Right cardiac atrium (tissue), 5 donors: ENCODE data around the gene TMSB10. TPM values are rescaled to one million over a fixed set of nuclear protein-coding genes. Genes with fewer than 3 reads are reported as not detected.
"Not testable (repeated sequence)": the region's sequence is repeated elsewhere in the genome, so short reads cannot be mapped to it uniquely, and the experiment has no call there.

ENCODE experiments used
- ATAC-seq, 2 donors: fragments of 200-7000 bp; cut with Tn5 transposase; one replicate each; pipeline versions ENCODE4 v1.8.0 to v1.9.1; 2020; ENCODE audit warnings: moderate library complexity in 2 of 2, mild to moderate bottlenecking in 1 of 2
- DNase-seq, 3 donors: peaks; one replicate each; pipeline ENCODE4 v3.0.0-alpha.2; 2020
- H3K27ac ChIP-seq: one replicate; pipeline ENCODE4 v1.5.1; 2013; ENCODE audit warnings: mild to moderate bottlenecking, low read length, control low read depth, moderate library complexity
- H3K27me3 ChIP-seq: one replicate; pipeline ENCODE4 v1.6.1; 2013; ENCODE audit not compliant: control insufficient read depth, insufficient read depth
- H3K4me1 ChIP-seq: one replicate; pipeline ENCODE4 v1.6.1; 2013; ENCODE audit warnings: low read length; ENCODE audit not compliant: control insufficient read depth, insufficient read depth
- H3K4me3 ChIP-seq: one replicate; pipeline ENCODE4 v1.5.1; 2013; ENCODE audit warnings: low read length, control low read depth
- H3K9me3 ChIP-seq: one replicate; pipeline ENCODE4 v1.6.1; 2013; ENCODE audit warnings: low read length; ENCODE audit not compliant: control insufficient read depth
- whole genome bisulfite sequencing: extraction: QIAGEN DNeasy Blood & Tissue Kit; methylation state at CpG from one replicate; pipeline ENCODE4 v1.1.7; 2013; 5-methylcytosine and 5-hydroxymethylcytosine counted together
- intact Hi-C, 4 donors: fragments of 100-400 bp; cut with DNase I; formaldehyde crosslinking; loops; one replicate each; pipeline versions ENCODE4 v1.11.0 to v1.14.0; 2022 to 2023
- polyA plus RNA-seq: library from polyadenylated mRNA; stranded (reverse); fragments of 200-250 nt; gene quantifications from one replicate; pipeline ENCODE4 v1.2.3, GENCODE V29; 2013
- total RNA-seq, 4 donors: library from RNA; stranded (reverse); fragmentation: NEBNext Ultra II Directional; extraction: Animal tissue kit (Norgen Biotek cat#: 25700); gene quantifications; one replicate each; pipeline ENCODE4 v1.2.1, GENCODE V29; 2021
- donor health status: healthy with polysubstance abuse.
- donor health status: DM: no; HTN: yes; CAD: no.
- donor health status: DM: no; HTN: no; CAD: no.
- donor health status: DM: no; HTN: yes; CAD: no; lungs with severe emphysema.
- donor health status: DM: yes; HTN: yes; CAD: no.

TMSB10 gene
- total and polyA plus RNA-seq, 5 donors, result 341 to 805 (median 490) TPM

DNA sequence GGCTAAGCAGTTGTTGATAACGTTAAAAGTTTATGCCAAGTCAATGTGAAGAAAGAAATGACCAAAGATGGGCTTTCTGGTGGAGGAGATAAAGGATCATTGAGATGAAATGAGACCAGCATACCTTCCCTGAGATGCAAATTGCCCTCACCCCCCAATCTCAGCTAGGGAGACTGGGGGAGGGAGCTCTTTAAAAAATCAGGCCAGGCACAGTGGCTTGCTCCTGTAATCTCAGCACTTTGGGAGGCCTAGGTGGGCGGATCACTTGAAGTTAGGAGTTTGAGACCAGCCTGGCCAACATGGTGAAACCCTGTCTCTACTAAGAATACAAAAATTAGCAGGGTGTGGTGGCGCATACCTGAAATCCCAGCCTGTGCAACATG lies 34.6 kb downstream of the TMSB10 start:
- WGBS, result 72% methylated on average over 3 of the region's 3 CpGs
- Histone ChIP-seq H3K27ac (no peak overlapping the region), H3K4me1 (no peaks in the 10 kb centered on the region), H3K9me3 (no peaks in the 10 kb centered on the region), H3K4me3 (no peak overlapping the region), H3K27me3 (no peaks in the 10 kb centered on the region)
- intact Hi-C loops, result no loop called here
- ATAC-seq (no peak), DNase-seq (no peak)

- Histone ChIP-seq H3K4me1 (no peaks in the 10 kb centered on the region), H3K4me3 (no peak overlapping the region), H3K27me3 (no peaks in the 10 kb centered on the region), H3K27ac (no peak overlapping the region), H3K9me3 (no peaks in the 10 kb centered on the region)
- DNase-seq (no peak), ATAC-seq (no peak)
- WGBS, result 82% methylated on average over 3 of the region's 3 CpGs
- intact Hi-C loops, result no loop called here
These were observed 35.5 kb downstream of the TMSB10 start for GRCh38 chr2:84940831-84941412.

GRCh38 chr2:84942166-84942565 lies 36.7 kb downstream of the TMSB10 start:
- no peak for DNase-seq
- Histone ChIP-seq H3K4me3 (no peak overlapping the region), H3K4me1 (no peaks in the 10 kb centered on the region), H3K9me3 (no peaks in the 10 kb centered on the region), H3K27ac (no peak overlapping the region), H3K27me3 (no peaks in the 10 kb centered on the region)
- 92% methylated on average over 2 of the region's 2 CpGs for WGBS
- no peak for ATAC-seq
- intact Hi-C loops, result no loop called here

GRCh38 chr2:84942964-84943421 lies 37.5 kb downstream of the TMSB10 start:
- intact Hi-C loops, result no loop called here
- DNase-seq (no peak), ATAC-seq (no peak)
- Histone ChIP-seq H3K4me3 (no peak overlapping the region), H3K4me1 (no peaks in the 10 kb centered on the region), H3K9me3 (no peaks in the 10 kb centered on the region), H3K27ac (no peak overlapping the region), H3K27me3 (no peaks in the 10 kb centered on the region)
- 78% methylated on average over 4 of the region's 4 CpGs for WGBS

DNA sequence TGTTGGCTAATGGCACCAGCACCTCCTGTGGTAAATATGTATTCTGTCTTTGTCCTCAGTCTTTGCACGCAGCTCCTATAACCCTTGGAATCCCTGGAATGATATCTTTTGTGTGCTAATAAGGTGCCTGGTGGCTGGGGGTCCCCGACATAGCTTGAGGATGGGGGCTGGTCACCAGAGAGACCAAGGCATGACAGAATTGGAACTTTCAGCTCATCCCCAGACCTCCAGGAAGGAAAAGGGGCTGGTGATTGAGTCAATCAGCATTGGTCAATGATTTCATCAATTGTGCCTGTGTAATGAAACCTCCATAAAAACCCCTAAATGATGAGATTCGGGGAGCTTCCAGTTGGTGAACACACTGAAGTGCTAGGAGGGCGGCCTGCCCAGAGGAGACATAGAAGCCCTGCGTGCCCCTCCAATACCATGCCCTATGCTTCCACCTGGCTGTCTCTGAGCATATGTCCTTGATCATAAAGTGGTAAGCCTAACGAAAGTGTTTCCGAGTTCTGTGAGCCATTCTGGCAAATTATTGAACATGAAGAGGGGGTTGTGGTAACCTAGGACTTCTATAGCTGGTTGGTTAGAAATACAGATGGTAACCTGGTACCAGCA lies 38.9 kb downstream of the TMSB10 start:
- no peak overlapping the region for H3K4me3 ChIP-seq
- no peaks in the 10 kb centered on the region for H3K4me1 ChIP-seq
- no peaks in the 10 kb centered on the region for H3K9me3 ChIP-seq
- no peaks in the 10 kb centered on the region for H3K27me3 ChIP-seq
- 86% methylated on average over 7 of the region's 7 CpGs for WGBS
- intact Hi-C loops, result no loop called here
- ATAC-seq, result no peak
- H3K27ac ChIP-seq, result no peak overlapping the region
- no peak for DNase-seq

- 76% methylated on average over 3 of the region's 3 CpGs for WGBS
- H3K4me1 ChIP-seq, DNase-seq, H3K27me3 ChIP-seq, intact Hi-C loops, H3K4me3 ChIP-seq, H3K27ac ChIP-seq, ATAC-seq, H3K9me3 ChIP-seq: not testable (repeated sequence)
These were observed 40.4 kb downstream of the TMSB10 start for GRCh38 chr2:84945838-84946203.

DNA sequence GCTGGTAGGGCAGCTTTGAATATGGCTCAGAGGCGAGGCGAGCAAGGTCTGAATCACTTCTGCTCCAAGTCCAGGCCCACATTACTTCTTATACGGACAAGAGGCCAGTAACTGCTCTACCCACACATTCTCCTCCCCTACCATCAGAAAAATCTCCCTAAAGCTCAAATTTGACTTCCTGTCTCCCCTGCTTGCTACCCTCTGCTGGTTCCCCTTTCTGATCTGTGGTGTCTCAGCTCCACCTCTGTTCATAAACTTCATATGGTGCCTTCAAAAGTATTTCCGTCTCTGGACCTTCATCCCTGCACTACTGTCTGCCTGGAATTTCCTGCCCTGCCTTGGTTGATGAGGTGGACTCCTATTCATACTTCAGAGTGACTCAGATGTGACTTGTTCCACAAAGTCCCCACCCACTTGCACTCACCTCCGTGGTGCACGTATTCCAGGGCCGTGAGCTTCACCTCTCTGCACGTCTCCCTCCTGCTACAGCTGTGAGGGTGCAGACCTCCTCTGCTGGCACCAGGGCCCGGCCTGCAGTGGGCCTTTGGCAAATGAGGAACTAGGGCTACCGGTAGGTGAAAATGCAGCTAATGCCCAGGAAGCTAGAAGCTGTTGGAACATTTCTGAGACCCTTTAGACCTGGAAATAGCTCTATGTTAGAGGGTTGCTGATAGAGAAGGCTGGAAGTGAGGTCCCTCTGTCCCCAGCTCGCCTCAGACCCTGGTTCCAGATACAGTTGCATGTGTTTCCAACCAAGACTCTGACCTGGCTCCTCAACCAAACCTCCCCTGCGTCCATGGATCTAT lies 41.0 kb downstream of the TMSB10 start:
- Histone ChIP-seq H3K27me3 (no peaks in the 10 kb centered on the region), H3K9me3 (no peaks in the 10 kb centered on the region), H3K27ac (no peak overlapping the region), H3K4me1 (no peaks in the 10 kb centered on the region), H3K4me3 (no peak overlapping the region)
- WGBS, result 71% methylated on average over 12 of the region's 12 CpGs
- intact Hi-C loops, result no loop called here
- ATAC-seq (no peak), DNase-seq (peak in 1 of 3 donors; percentile 44)

GRCh38 chr2:84947010-84947593 lies 41.6 kb downstream of the TMSB10 start:
- ATAC-seq (no peak), DNase-seq (no peak)
- H3K4me3 ChIP-seq, result no peak overlapping the region
- intact Hi-C loops, result no loop called here
- no peaks in the 10 kb centered on the region for H3K27me3 ChIP-seq
- no peak overlapping the region for H3K27ac ChIP-seq
- no peaks in the 10 kb centered on the region for H3K9me3 ChIP-seq
- WGBS, result 84% methylated on average over 10 of the region's 10 CpGs
- no peaks in the 10 kb centered on the region for H3K4me1 ChIP-seq

- 76% methylated on average over 3 of the region's 3 CpGs for WGBS
- Histone ChIP-seq H3K4me1 (peaks cover 3% of the 10 kb centered on the region), H3K27ac (no peak overlapping the region), H3K4me3 (no peak overlapping the region), H3K27me3 (no peaks in the 10 kb centered on the region), H3K9me3 (no peaks in the 10 kb centered on the region)
- ATAC-seq (no peak), DNase-seq (no peak)
- intact Hi-C loops, result no loop called here
These were observed 48.1 kb downstream of the TMSB10 start for GRCh38 chr2:84953535-84953934.

DNA sequence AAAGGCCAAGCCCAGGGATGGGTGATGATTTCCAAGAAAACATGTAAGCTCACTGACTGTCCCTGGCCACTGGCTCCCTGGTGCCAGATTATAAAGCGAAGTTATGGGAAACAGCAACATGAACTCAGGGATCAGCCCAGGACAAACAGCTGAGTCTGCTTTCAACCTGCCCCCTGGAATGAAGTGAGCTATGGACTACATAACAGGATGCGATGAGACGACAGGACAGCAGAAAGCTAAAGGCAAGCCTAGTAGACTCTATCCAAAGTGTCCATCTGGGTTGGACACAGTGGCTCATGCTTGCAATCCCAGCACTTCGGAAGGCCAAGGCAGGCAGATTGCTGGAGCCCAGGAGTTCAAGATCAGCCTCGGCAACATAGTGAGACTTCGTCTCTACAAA lies 48.9 kb downstream of the TMSB10 start:
- H3K4me1 ChIP-seq, result peaks cover 3% of the 10 kb centered on the region
- H3K27ac ChIP-seq, result no peak overlapping the region
- 90% methylated on average over 6 of the region's 6 CpGs for WGBS
- ATAC-seq (no peak), DNase-seq (no peak)
- no peaks in the 10 kb centered on the region for H3K9me3 ChIP-seq
- H3K4me3 ChIP-seq, result no peak overlapping the region
- H3K27me3 ChIP-seq, result no peaks in the 10 kb centered on the region
- intact Hi-C loops, result no loop called here
